H9 (cell line): ENCODE data around the gene TPRX1. TPM values are rescaled to one million over a fixed set of nuclear protein-coding genes. Genes with fewer than 3 reads are reported as not detected.

ENCODE experiments used
- DNase-seq: peaks from one replicate; pipeline ENCODE4 v3.0.0-alpha.2; 2017
- H2AFZ ChIP-seq: one replicate; pipeline ENCODE4 v1.6.1; 2013; ENCODE audit warnings: mild to moderate bottlenecking, low read length, control low read depth, moderate library complexity
- H2AK5ac ChIP-seq: 2 replicates; pipeline ENCODE4 v1.6.1; 2013; ENCODE audit warnings: low read length, control low read depth, mixed read lengths; ENCODE audit not compliant: insufficient read length
- H2BK120ac ChIP-seq: one replicate; pipeline ENCODE4 v1.6.1; 2013; ENCODE audit warnings: low read depth, mild to moderate bottlenecking, low read length, control low read depth, inconsistent platforms; ENCODE audit not compliant: poor library complexity, severe bottlenecking
- H2BK12ac ChIP-seq: 2 replicates; pipeline ENCODE4 v1.6.1; 2013; ENCODE audit warnings: low read length, control low read depth, mixed read lengths, low read depth; ENCODE audit not compliant: insufficient read length
- H2BK15ac ChIP-seq: 2 replicates; pipeline ENCODE4 v1.6.1; 2013; ENCODE audit warnings: low read depth, low read length, control low read depth
- H2BK20ac ChIP-seq: one replicate; pipeline ENCODE4 v1.6.1; 2013; ENCODE audit warnings: low read depth, mild to moderate bottlenecking, low read length, control low read depth, inconsistent platforms; ENCODE audit not compliant: poor library complexity, severe bottlenecking
- H2BK5ac ChIP-seq: 2 replicates; pipeline ENCODE4 v1.6.1; 2013; ENCODE audit warnings: low read length, control low read depth, mixed read lengths; ENCODE audit not compliant: insufficient read length
- H3K14ac ChIP-seq: 2 replicates; pipeline ENCODE4 v1.6.1; 2013; ENCODE audit warnings: low read length, control low read depth; ENCODE audit not compliant: insufficient read depth
- H3K18ac ChIP-seq: 2 replicates; pipeline ENCODE4 v1.6.1; 2013; ENCODE audit warnings: low read depth, mild to moderate bottlenecking, mixed read lengths, low read length, control low read depth; ENCODE audit not compliant: insufficient read length
- H3K23ac ChIP-seq: 2 replicates; pipeline ENCODE4 v1.6.1; 2013; ENCODE audit warnings: low read length, control low read depth, mixed read lengths, low read depth; ENCODE audit not compliant: insufficient read length
- H3K23me2 ChIP-seq: 2 replicates; pipeline ENCODE4 v1.6.1; 2013; ENCODE audit warnings: low read depth, mild to moderate bottlenecking, mixed read lengths, low read length, control low read depth; ENCODE audit not compliant: insufficient read length, poor library complexity, severe bottlenecking
- H3K27ac ChIP-seq: 2 replicates; pipeline ENCODE4 v1.5.1; 2013; ENCODE audit warnings: low read length, control low read depth, mixed read lengths, low read depth; ENCODE audit not compliant: insufficient read length
- H3K27me3 ChIP-seq: 2 replicates; pipeline ENCODE4 v1.6.1; 2013; ENCODE audit warnings: low read length, control low read depth, inconsistent platforms; ENCODE audit not compliant: insufficient read depth
- H3K4ac ChIP-seq: 2 replicates; pipeline ENCODE4 v1.6.1; 2013; ENCODE audit warnings: low read depth, mild to moderate bottlenecking, control low read depth, inconsistent platforms, low read length, moderate library complexity
- H3K4me1 ChIP-seq: 2 replicates; pipeline ENCODE4 v1.6.1; 2013; ENCODE audit warnings: low read length, control low read depth, inconsistent platforms; ENCODE audit not compliant: insufficient read depth
- H3K4me2 ChIP-seq: 2 replicates; pipeline ENCODE4 v1.6.1; 2013; ENCODE audit warnings: low read length, control low read depth, mixed read lengths; ENCODE audit not compliant: insufficient read length, insufficient read depth
- H3K56ac ChIP-seq: 2 replicates; pipeline ENCODE4 v1.6.1; 2013; ENCODE audit warnings: low read depth, mild to moderate bottlenecking, mixed read lengths, low read length, control low read depth; ENCODE audit not compliant: insufficient read length
- H3K79me1 ChIP-seq: 2 replicates; pipeline ENCODE4 v1.6.1; 2013; ENCODE audit warnings: low read depth, mild to moderate bottlenecking, moderate library complexity, low read length, control low read depth, inconsistent platforms; ENCODE audit not compliant: insufficient read depth, poor library complexity, severe bottlenecking
- H3K79me2 ChIP-seq: 2 replicates; pipeline ENCODE4 v1.6.1; 2013; ENCODE audit warnings: low read length, control low read depth, inconsistent platforms; ENCODE audit not compliant: insufficient read depth
- H3K9ac ChIP-seq: 2 replicates; pipeline ENCODE4 v1.6.1; 2013; ENCODE audit warnings: low read length, control low read depth, mixed read lengths; ENCODE audit not compliant: insufficient read length; ENCODE audit errors: extremely low read depth
- H3K9me3 ChIP-seq: one replicate; pipeline ENCODE4 v1.6.1; 2013; ENCODE audit warnings: low read depth, low read length, inconsistent platforms; ENCODE audit not compliant: control insufficient read depth
- H3T11ph ChIP-seq: one replicate; pipeline ENCODE4 v1.6.1; 2013; ENCODE audit warnings: mild to moderate bottlenecking, low read length, control low read depth, inconsistent platforms
- H4K20me1 ChIP-seq: one replicate; pipeline ENCODE4 v1.6.1; 2013; ENCODE audit not compliant: control insufficient read depth, insufficient read length, insufficient read depth
- H4K5ac ChIP-seq: 2 replicates; pipeline ENCODE4 v1.6.1; 2013; ENCODE audit warnings: low read depth, mild to moderate bottlenecking, mixed read lengths, low read length, control low read depth; ENCODE audit not compliant: insufficient read length
- H4K8ac ChIP-seq: replicated peaks from 2 replicates; pipeline ENCODE4 v1.6.1; 2013; ENCODE audit warnings: low read length, control low read depth, mixed read lengths, low read depth; ENCODE audit not compliant: insufficient read length
- H4K91ac ChIP-seq: 2 replicates; pipeline ENCODE4 v1.6.1; 2013; ENCODE audit warnings: low read depth, mild to moderate bottlenecking, moderate library complexity, mixed read lengths, low read length, control low read depth; ENCODE audit not compliant: insufficient read length
- H3K27ac Mint-ChIP-seq, 3 experiments: 2 replicates in 2 of 3; 3 replicates in 1 of 3; pipeline ENCODE4 v1.8.0; 2020 to 2021; ENCODE audit warnings: mixed read lengths in 3 of 3, mild to moderate bottlenecking in 1 of 3, moderate library complexity in 1 of 3
- H3K27me3 Mint-ChIP-seq: 2 replicates; pipeline ENCODE4 v1.8.0; 2021; ENCODE audit warnings: low read depth, mild to moderate bottlenecking, moderate library complexity, mixed read lengths
- H3K36me3 Mint-ChIP-seq, 3 experiments: 2 replicates in 2 of 3; 3 replicates in 1 of 3; pipeline ENCODE4 v1.8.0; 2020 to 2021; ENCODE audit warnings: low read depth in 3 of 3, mixed read lengths in 3 of 3; ENCODE audit not compliant: insufficient read depth in 1 of 3
- H3K4me1 Mint-ChIP-seq, 2 experiments: 2 replicates each; pipeline ENCODE4 v1.8.0; 2020; ENCODE audit warnings: mixed read lengths in 2 of 2
- H3K4me3 Mint-ChIP-seq, 2 experiments: 2 replicates in 1 of 2; 3 replicates in 1 of 2; pipeline ENCODE4 v1.8.0; 2020 to 2021; ENCODE audit warnings: mild to moderate bottlenecking in 2 of 2, mixed read lengths in 2 of 2, moderate library complexity in 1 of 2
- H3K9me3 Mint-ChIP-seq, 2 experiments: 2 replicates in 1 of 2; 3 replicates in 1 of 2; pipeline ENCODE4 v1.8.0; 2020; ENCODE audit warnings: mild to moderate bottlenecking in 2 of 2, mixed read lengths in 2 of 2, moderate library complexity in 1 of 2
- CTCF ChIP-seq: fragments of 200-600 bp; sonication (generic); conservative IDR thresholded peaks from 3 replicates; pipeline ENCODE4 v1.8.0; 2021; ENCODE audit warnings: antibody characterized with exemption, mild to moderate bottlenecking
- WGBS: extraction: QIAGEN DNeasy Blood & Tissue Kit; methylation state at CpG from one replicate; pipeline ENCODE4 v1.1.7; 2013; ENCODE audit warnings: missing lambda C conversion rate, low lambda C conversion rate, mixed read lengths; ENCODE audit not compliant: insufficient read length; ENCODE audit errors: extremely low coverage; 5-methylcytosine and 5-hydroxymethylcytosine counted together
- total RNA-seq: library from RNA; stranded (reverse); gene quantifications from 2 replicates; pipeline ENCODE4 v1.2.1, GENCODE V29; 2021

The TPRX1 gene
- total RNA-seq, 1 experiment from 2014 or later: not detected

- Histone ChIP-seq H4K91ac (no peak overlapping the region), H2BK5ac (no peak overlapping the region), H3K27ac (no peak overlapping the region), H3K4ac (no peak overlapping the region), H2BK12ac (no peak overlapping the region), H3K79me1 (no peaks in the 10 kb centered on the region), H3K9me3 (no peaks in the 10 kb centered on the region), H2BK20ac (no peak overlapping the region), H3K27me3 (no peaks in the 10 kb centered on the region), H2AK5ac (no peak overlapping the region), H3K56ac (no peak overlapping the region), H4K5ac (no peak overlapping the region), H3K14ac (no peak overlapping the region), H3K4me1 (no peaks in the 10 kb centered on the region), H4K20me1 (no peaks in the 10 kb centered on the region), H3T11ph (no peak overlapping the region), H3K18ac (no peak overlapping the region), H3K9ac (no peak overlapping the region), H2BK120ac (no peak overlapping the region), H3K79me2 (no peaks in the 10 kb centered on the region), H3K4me2 (no peak overlapping the region), H2AFZ (no peak overlapping the region), H3K23me2 (no peaks in the 10 kb centered on the region), H4K8ac (no peak overlapping the region), H3K23ac (no peak overlapping the region), H2BK15ac (no peak overlapping the region)
- Mint-ChIP-seq H3K27me3 (no peaks in the 10 kb centered on the region), H3K4me3 (no peak overlapping the region), H3K36me3 (no peaks in the 10 kb centered on the region), H3K4me1 (peaks cover 0 to 11% of the 10 kb centered on the region in 2 experiments; a peak in 2 of 4 replicates), H3K27ac (no peak overlapping the region), H3K9me3 (no peaks in the 10 kb centered on the region)
- DNase-seq: no peak
- TF ChIP-seq CTCF: no peak
- WGBS: no CpG with 5 or more reads among the region's 8 CpGs
Observed at GRCh38 chr19:47836038-47836437, 31.7 kb upstream of the TPRX1 start.
